GM21360 (cell line): ENCODE results near the gene SLC9A8.

ENCODE experiments used
- ATAC-seq: cut with Tn5 transposase; IDR thresholded peaks from one replicate; pipeline ENCODE4 v1.9.1; 2021; ENCODE audit warnings: mild to moderate bottlenecking, moderate library complexity; ENCODE audit not compliant: unreplicated experiment

The SLC9A8 gene

GRCh38 chr20:49913399-49914047 lies 100.9 kb downstream of the SLC9A8 start:
- ATAC-seq = no peak

DNA sequence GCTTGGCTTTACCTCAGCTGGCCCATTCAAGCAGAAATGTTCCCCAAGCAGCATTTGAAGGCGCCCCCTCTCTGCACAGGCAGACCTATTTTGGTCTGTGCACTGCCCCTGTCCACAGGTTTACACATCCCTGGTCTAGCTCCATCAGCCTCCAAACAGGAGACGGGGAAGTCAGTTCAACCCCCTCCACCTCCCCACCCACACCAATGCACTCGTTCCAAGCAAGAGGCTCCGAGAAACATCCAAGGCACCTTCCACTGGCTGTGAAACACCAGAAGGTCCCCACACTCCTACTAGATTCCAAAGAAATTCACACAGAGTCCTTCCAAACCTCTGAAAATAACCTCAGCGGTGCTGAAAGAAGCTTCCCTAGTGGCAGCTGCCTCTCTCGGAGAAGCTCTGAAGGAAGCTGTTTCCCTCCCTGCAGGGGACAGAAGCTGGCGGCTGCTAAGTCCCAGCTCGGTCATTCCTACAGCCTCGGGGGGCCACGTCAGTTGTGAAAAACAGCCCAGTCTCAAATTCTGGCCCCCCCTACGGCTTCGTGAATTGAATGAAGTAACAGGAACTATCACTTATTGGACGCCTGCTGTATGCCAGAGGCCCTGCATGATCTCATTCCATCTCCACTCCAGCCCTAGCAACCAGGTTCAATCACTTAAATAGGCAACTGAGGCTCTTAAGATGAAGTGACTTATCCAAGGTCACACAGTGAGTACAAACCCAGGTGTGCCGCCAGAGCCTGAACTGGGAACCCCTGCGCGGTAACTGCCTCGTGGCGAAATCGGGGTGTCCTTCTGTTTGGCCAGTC lies 101.9 kb downstream of the SLC9A8 start:
- no peak for ATAC-seq

DNA sequence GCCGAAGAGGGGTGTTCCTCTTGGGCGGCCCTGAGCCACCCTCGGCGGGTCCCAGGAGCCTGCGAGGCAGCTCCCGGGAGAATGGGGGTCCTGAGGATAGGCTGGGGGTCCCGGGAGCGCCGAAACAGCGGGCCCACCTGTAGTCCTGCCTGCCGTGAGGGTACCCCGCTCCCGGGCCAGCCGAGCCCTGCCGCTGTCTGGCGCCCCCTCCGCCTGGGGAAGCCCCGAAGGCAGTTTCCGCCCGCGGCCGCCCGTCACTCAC lies 102.4 kb downstream of the SLC9A8 start:
- ATAC-seq = no peak

GRCh38 chr20:49915380-49916145 lies 102.9 kb downstream of the SLC9A8 start, which contains the start of gene SPATA2:
TSS of gene SPATA2 (minus strand) at chr20:49915529. CDS start at chr20:49908490, 7,039 bp downstream.
- peak; percentile 81 for ATAC-seq

DNA sequence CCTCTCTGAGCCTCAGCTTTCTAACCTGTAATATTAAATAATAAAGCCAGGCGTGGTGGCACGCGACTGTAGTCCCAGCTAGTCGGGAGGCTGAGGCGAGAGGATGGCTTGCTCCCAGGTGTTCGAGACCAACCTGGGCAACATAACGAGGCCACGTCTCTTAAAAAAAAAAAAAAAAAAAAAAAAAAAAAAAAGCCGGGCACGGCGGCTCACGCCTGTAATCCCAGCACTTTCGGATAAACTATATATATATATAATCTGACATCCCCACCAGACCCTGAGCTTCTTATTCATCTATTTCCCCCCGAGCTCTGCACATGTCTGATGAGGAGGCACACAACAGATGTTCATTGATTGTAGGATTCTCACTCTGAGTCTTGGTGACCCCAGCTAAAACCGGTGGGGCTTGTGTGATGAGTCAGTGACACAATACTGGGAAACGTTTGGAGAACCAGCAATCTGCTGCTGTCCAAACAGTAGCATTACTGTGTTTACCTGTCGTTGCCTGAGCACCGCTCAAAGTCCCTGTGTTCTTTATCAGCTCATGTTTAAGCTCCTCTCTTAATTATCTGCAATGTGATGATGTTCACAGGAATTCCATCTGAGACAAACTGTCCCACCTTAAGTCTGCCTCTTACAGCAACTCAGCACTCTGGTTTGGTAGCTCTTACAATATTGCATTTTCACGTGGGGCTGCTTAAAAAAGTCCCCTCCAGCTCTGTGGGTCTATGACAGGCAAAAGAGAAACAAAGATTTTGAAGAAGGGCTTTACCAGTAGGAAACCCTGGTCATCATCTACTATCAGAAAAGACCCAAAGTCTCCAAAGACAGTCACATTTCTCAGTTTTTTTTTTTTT lies 103.7 kb downstream of the SLC9A8 start:
- ATAC-seq = no peak

- ATAC-seq = no peak
Observed at GRCh38 chr20:49918446-49918845, 105.8 kb downstream of the SLC9A8 start.

DNA sequence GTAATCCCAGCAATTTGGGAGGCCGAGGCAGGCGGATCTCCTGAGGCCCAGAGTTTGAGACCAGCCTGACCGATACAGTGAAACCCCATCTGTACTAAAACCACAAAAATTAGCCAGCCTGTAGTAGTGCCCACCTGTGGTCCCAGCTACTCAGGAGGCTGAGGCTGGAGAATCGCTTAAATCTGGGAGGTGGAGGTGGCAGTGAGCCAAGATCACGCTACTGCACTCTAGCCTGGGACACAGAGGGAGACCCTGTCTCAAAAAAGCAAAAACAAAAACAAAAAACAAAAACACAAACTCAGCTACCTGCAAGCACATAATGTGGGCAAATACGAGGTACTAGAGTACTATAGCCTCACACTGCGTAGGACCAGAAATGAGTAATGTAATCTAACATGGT lies 106.4 kb downstream of the SLC9A8 start:
- no peak for ATAC-seq

DNA sequence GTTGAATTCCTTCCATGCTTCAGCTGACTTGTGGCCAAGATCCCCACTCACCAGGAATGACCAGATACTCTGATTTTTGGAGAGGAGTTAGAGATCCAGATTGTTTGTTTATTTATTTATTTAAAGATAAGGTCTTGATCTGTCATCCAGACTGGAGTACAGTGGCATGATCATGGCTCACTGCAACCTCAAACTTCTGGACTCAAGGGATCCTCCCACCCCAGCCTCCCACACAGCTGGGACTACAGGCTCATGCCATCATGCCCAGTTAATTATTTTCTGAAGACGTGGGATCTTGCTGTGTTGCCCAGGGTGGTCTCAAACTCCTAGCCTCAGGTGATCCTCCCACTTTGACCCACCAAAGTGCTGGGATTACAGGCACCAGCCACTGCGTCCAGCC lies 106.8 kb downstream of the SLC9A8 start:
- ATAC-seq = no peak

- no peak for ATAC-seq
Observed at GRCh38 chr20:49924247-49924646, 111.6 kb downstream of the SLC9A8 start.

- no peak for ATAC-seq
Observed at GRCh38 chr20:49925901-49926454, 113.3 kb downstream of the SLC9A8 start.

DNA sequence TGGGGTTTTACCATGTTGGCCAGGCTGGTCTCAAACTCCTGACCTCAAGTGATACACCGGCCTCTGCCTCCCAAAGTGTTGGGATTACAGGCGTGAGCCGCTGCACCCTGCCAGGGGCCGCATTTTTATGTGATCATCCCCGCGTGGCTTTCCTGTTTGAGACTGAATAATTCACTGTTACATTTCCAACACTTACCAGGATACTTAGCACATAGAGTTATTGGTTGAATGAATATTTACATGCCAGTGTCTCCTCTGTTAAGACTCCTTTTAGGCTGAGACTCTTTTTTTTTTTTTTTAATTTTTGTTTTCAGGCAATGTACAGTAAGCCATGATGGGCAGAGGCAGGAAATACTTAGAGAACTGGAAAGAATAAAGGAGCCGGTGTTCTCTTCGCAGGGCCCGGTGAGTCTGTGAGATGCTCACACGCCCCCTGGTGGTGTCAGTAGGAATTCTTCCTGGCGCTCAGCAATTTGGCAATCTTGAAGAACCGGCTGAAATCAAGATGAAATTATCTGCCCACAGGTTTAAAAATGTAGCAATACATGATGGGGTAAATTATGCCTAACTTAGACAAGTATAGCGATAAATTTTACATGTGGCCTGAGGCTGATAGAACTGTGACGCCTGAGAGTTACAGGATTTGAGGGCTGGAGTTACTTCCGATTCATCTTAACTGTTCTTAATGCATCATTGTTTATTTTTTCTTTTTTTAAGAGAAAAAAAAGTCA lies 115.9 kb downstream of the SLC9A8 start:
- ATAC-seq = no peak

- ATAC-seq = no peak
Observed at GRCh38 chr20:49929142-49929494, 116.5 kb downstream of the SLC9A8 start.

GRCh38 chr20:49935746-49936152 lies 123.1 kb downstream of the SLC9A8 start:
- ATAC-seq = no peak

- peak; percentile 62 for ATAC-seq
Observed at GRCh38 chr20:49936153-49937026, 123.8 kb downstream of the SLC9A8 start, which contains the start of gene RNF114. TSS of gene RNF114 (plus strand) at chr20:49936397. CDS start at chr20:49936413, 16 bp downstream.

GRCh38 chr20:49937027-49937929 lies 124.7 kb downstream of the SLC9A8 start:
- no peak for ATAC-seq

GRCh38 chr20:49938173-49939163 lies 125.8 kb downstream of the SLC9A8 start:
- ATAC-seq = no peak

DNA sequence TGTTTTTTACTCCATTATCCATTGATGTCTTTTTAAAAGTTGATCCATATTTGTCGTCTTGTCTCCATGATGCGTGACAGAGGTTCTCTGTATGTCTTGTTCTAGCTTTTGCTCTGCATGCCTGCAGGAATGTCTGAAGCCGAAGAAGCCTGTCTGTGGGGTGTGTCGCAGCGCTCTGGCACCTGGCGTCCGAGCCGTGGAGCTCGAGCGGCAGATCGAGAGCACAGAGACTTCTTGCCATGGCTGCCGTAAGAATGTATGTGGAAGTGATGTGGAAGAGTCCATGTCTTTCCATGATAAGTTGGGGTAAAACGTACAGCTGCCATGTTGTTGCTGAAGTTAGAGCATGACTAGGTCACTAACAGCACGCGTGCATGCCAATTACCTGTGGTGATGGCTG lies 128.8 kb downstream of the SLC9A8 start:
- ATAC-seq = no peak
